Measurements from ENCODE around the gene SVOP.

SVOP gene

GRCh38 chr12:108977360-108977759 lies 43.5 kb downstream of the SVOP start:
- DNase-seq (ENCODE audit: low read depth in 3 of 3): no peak

GRCh38 chr12:108975024-108975593 lies 45.8 kb downstream of the SVOP start:
- DNase-seq (ENCODE audit: low read depth in 3 of 3): no peak

GRCh38 chr12:108973629-108974152 lies 47.2 kb downstream of the SVOP start:
- DNase-seq (ENCODE audit: low read depth in 3 of 3): no peak

GRCh38 chr12:108972358-108972757 lies 48.5 kb downstream of the SVOP start:
- DNase-seq (ENCODE audit: low read depth in 3 of 3): no peak

GRCh38 chr12:108969622-108970021 lies 51.2 kb downstream of the SVOP start:
- DNase-seq (ENCODE audit: low read depth in 3 of 3): no peak

- no peak for DNase-seq (ENCODE audit: low read depth in 3 of 3)
Observed at GRCh38 chr12:108967869-108968540, 52.9 kb downstream of the SVOP start.

GRCh38 chr12:108966378-108967151 lies 54.3 kb downstream of the SVOP start:
- no peak for DNase-seq (ENCODE audit: low read depth in 3 of 3)

GRCh38 chr12:108965886-108966285 lies 55.0 kb downstream of the SVOP start:
- no peak for DNase-seq (ENCODE audit: low read depth in 3 of 3)

GRCh38 chr12:108964371-108965352 lies 56.2 kb downstream of the SVOP start:
- DNase-seq (ENCODE audit: low read depth in 3 of 3): no peak

- no peak for DNase-seq (ENCODE audit: low read depth in 3 of 3)
Observed at GRCh38 chr12:108962256-108962655, 58.6 kb downstream of the SVOP start.

- no peak for DNase-seq (ENCODE audit: low read depth in 3 of 3)
Observed at GRCh38 chr12:108959748-108960655, 60.9 kb downstream of the SVOP start.

- DNase-seq (ENCODE audit: low read depth in 3 of 3): no peak
Observed at GRCh38 chr12:108955225-108955835, 65.5 kb downstream of the SVOP start.

- DNase-seq (ENCODE audit: low read depth in 3 of 3): peak; percentile 45 to 49 (median 47)
Observed at GRCh38 chr12:108950991-108951739, 69.7 kb downstream of the SVOP start.

- no peak for DNase-seq (ENCODE audit: low read depth in 3 of 3)
Observed at GRCh38 chr12:108949976-108950375, 70.9 kb downstream of the SVOP start.

- no peak for DNase-seq (ENCODE audit: low read depth in 3 of 3)
Observed at GRCh38 chr12:108948367-108948766, 72.5 kb downstream of the SVOP start.

- no peak for DNase-seq (ENCODE audit: low read depth in 3 of 3)
Observed at GRCh38 chr12:108947097-108947496, 73.8 kb downstream of the SVOP start.

- no peak for DNase-seq (ENCODE audit: low read depth in 3 of 3)
Observed at GRCh38 chr12:108940138-108940537, 80.7 kb downstream of the SVOP start.

GRCh38 chr12:108939594-108939993 lies 81.3 kb downstream of the SVOP start:
- DNase-seq (ENCODE audit: low read depth in 3 of 3): no peak

GRCh38 chr12:108938247-108938924 lies 82.5 kb downstream of the SVOP start:
- no peak for DNase-seq (ENCODE audit: low read depth in 3 of 3)

Data from stimulated activated CD4-positive, alpha-beta T cell treated with anti-CD3 and anti-CD28 coated beads, TNF-alpha, amount 100 ng/mL, for 48 hours (primary cell).